Mammary epithelial cell (primary cell): ENCODE data around the gene FSTL3.

Experiments
- CTCF ChIP-seq, 2 donors: IDR thresholded peaks in 1 of 2; conservative IDR thresholded peaks in 1 of 2; 2 replicates each; pipeline ENCODE4 v1.5.1; 2011 to 2012; ENCODE audit warnings: inconsistent platforms in 2 of 2, low read length in 2 of 2, mild to moderate bottlenecking in 2 of 2, control low read depth in 1 of 2, low read depth in 1 of 2; ENCODE audit not compliant: insufficient read depth in 1 of 2; ENCODE audit errors: extremely low read depth in 1 of 2
- EZH2 ChIP-seq: IDR thresholded peaks from 2 replicates; pipeline ENCODE4 v1.6.1; 2012; ENCODE audit warnings: low read length, inconsistent platforms, borderline replicate concordance

GRCh38 chr19:661427-662196, 14.6 kb upstream of the FSTL3 start:
- TF ChIP-seq CTCF (conservative IDR thresholded peaks at IDR 0.05 in 1 of 2, IDR thresholded peaks at IDR 0.05 in 1 of 2; ENCODE audit: extremely low read depth in 1 of 2, insufficient read depth in 1 of 2, low read depth in 1 of 2, low read length in 2 of 2): no peak
- TF ChIP-seq EZH2: no peak
